Tibial nerve (tissue), 4 donors: ENCODE measurements around the gene DIP2A. TPM values are rescaled to one million over a fixed set of nuclear protein-coding genes. Genes with fewer than 3 reads are reported as not detected.

Experiments used
- DNase-seq, 2 donors: peaks; one replicate each; pipeline ENCODE4 v3.0.0-alpha.2; 2019; ENCODE audit warnings: low spot score in 2 of 2
- H3K27ac ChIP-seq, 4 donors: fragments of 200-600 bp; sonication (generic) in 3 of 4; one replicate each; pipeline ENCODE4 v1.5.1; 2017 to 2019; ENCODE audit warnings: mild to moderate bottlenecking in 1 of 4
- H3K27me3 ChIP-seq, 2 donors: fragments of 200-600 bp; sonication (generic) in 1 of 2; one replicate each; pipeline versions ENCODE4 v1.5.1 to v1.6.0; 2017 to 2019
- H3K36me3 ChIP-seq, 3 donors: fragments of 200-600 bp; sonication (generic); one replicate each; pipeline ENCODE4 v1.5.1; 2018 to 2019
- H3K4me1 ChIP-seq, 4 donors: fragments of 200-600 bp; sonication (generic) in 3 of 4; one replicate each; pipeline ENCODE4 v1.5.1; 2017 to 2019
- H3K4me3 ChIP-seq, 4 donors: fragments of 200-600 bp; sonication (generic) in 3 of 4; one replicate each; pipeline ENCODE4 v1.5.1; 2017 to 2019; ENCODE audit warnings: mild to moderate bottlenecking in 1 of 4, moderate library complexity in 1 of 4
- H3K9me3 ChIP-seq, 4 donors: fragments of 200-600 bp; sonication (generic) in 3 of 4; one replicate each; pipeline ENCODE4 v1.5.1; 2017 to 2019
- EP300 ChIP-seq, 2 donors: sonication (generic); formaldehyde crosslinking; IDR thresholded peaks; one replicate each; pipeline ENCODE4 v1.6.1; 2017; ENCODE audit warnings: antibody characterized with exemption in 2 of 2, mild to moderate bottlenecking in 1 of 2
- POLR2A ChIP-seq, 2 donors: fragments of 450-650 bp; IDR thresholded peaks; one replicate each; pipeline ENCODE4 v1.6.1; 2017; ENCODE audit warnings: antibody characterized with exemption in 2 of 2, mild to moderate bottlenecking in 2 of 2, moderate library complexity in 2 of 2
- WGBS, 2 donors: methylation state at CpG; one replicate each; pipeline ENCODE4 v1.1.5; 2018; 5-methylcytosine and 5-hydroxymethylcytosine counted together
- small RNA-seq: library from RNA; depleted of rRNA; stranded (forward); fragments of <200 nt; gene quantifications from one replicate; pipeline ENCODE3, GENCODE V24; 2016
- total RNA-seq, 4 donors: library from RNA; depleted of rRNA; stranded (reverse); fragments of >200 nt; gene quantifications; one replicate each; pipeline ENCODE4 v1.1.0, GENCODE V29; 2016
- TF ChIP-seq, protein P1 (sequence below), 5 experiments: fragments of 200-600 bp in 3 of 5; fragments of 450-650 bp in 2 of 5; sonication (generic) in 3 of 5; IDR thresholded peaks; one replicate each; pipeline ENCODE4 v1.5.1; 2016 to 2019; ENCODE audit warnings: antibody characterized with exemption in 5 of 5, mild to moderate bottlenecking in 3 of 5, moderate library complexity in 2 of 5

DIP2A gene
- total RNA-seq, 4 donors from 2014 or later, result 55.5 to 67.2 (median 59.8) TPM

DNA sequence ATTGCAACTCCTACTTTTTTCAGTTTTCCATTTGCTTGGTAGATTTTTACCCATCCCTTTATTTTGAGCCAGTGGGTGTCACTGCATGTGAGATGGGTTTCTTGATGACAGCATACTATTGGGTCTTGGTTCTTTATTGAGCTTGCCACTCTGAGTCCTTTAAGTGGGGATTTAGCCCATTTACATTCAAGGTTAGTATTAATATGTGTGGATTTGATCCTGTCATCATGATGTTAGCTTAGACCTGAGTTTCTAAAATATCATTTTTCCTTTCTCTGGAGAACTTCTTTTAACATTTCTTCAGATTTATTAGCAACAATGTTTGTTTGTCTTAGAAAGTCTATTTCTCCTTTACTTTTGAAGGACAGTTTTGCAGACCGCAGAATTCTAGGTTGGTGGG is 158.0 kb downstream of the DIP2A start:
- H3K9me3 ChIP-seq, result no peaks in the 10 kb centered on the region
- no peak overlapping the region for H3K27ac ChIP-seq
- no peaks in the 10 kb centered on the region for H3K27me3 ChIP-seq
- 97 to 98% methylated on average over 1 of the region's 1 CpG for WGBS, 2 donors
- TF ChIP-seq EP300 (IDR thresholded peaks at IDR 0.05), result no peak
- TF ChIP-seq POLR2A (IDR thresholded peaks at IDR 0.05), result no peak
- TF ChIP-seq, protein P1, sequence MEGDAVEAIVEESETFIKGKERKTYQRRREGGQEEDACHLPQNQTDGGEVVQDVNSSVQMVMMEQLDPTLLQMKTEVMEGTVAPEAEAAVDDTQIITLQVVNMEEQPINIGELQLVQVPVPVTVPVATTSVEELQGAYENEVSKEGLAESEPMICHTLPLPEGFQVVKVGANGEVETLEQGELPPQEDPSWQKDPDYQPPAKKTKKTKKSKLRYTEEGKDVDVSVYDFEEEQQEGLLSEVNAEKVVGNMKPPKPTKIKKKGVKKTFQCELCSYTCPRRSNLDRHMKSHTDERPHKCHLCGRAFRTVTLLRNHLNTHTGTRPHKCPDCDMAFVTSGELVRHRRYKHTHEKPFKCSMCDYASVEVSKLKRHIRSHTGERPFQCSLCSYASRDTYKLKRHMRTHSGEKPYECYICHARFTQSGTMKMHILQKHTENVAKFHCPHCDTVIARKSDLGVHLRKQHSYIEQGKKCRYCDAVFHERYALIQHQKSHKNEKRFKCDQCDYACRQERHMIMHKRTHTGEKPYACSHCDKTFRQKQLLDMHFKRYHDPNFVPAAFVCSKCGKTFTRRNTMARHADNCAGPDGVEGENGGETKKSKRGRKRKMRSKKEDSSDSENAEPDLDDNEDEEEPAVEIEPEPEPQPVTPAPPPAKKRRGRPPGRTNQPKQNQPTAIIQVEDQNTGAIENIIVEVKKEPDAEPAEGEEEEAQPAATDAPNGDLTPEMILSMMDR (IDR thresholded peaks at IDR 0.05), result no peak
- H3K4me1 ChIP-seq, result peaks cover 0 to 31% (median 13%) of the 10 kb centered on the region in 4 donors
- H3K36me3 ChIP-seq, result no peaks in the 10 kb centered on the region
- DNase-seq, result no peak
- no peak overlapping the region for H3K4me3 ChIP-seq

DNA sequence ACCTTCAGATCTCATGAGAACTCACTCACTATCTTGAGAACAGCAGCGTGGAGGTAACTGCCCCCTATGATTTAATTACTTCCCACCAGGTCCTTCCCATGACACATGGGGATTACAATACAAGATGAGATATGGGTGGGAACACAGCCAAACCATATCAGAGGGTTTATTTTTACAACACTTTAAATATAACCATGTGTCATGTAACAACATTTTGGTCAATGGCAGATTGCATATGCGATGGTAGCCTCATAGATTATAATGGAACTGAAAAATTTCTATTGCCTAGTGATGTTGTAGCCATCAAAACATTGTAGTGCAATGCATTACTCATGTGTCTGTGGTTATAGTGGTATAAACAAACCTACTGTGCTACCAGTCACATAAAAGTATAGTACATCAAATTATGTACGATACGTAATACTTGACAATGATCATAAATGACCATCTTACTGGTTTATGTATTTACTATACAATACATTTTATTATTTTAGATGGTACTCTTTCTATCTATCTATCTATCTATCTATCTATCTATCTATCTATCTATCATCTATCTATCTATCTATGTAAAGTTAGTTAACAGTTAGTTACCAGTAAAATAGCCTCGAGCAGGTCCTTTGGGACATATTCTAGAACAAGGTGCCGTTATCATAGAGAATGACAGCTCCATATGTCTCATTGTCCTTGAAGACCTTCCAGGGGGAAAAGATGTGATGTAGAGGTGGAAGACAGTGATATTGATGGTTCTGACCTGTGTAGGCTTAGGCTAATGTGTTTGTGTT is 158.8 kb downstream of the DIP2A start:
- H3K27ac ChIP-seq, result no peak overlapping the region
- H3K9me3 ChIP-seq, result no peaks in the 10 kb centered on the region
- TF ChIP-seq, protein P1 (IDR thresholded peaks at IDR 0.05), result no peak
- TF ChIP-seq EP300 (IDR thresholded peaks at IDR 0.05) (no peak), POLR2A (IDR thresholded peaks at IDR 0.05) (no peak)
- WGBS, 2 donors, result 80 to 82% methylated on average over 6 of the region's 6 CpGs
- no peak overlapping the region for H3K4me3 ChIP-seq
- H3K36me3 ChIP-seq, result no peaks in the 10 kb centered on the region
- no peak for DNase-seq
- H3K27me3 ChIP-seq, result no peaks in the 10 kb centered on the region
- H3K4me1 ChIP-seq, result peaks cover 0 to 35% (median 14%) of the 10 kb centered on the region in 4 donors

DNA sequence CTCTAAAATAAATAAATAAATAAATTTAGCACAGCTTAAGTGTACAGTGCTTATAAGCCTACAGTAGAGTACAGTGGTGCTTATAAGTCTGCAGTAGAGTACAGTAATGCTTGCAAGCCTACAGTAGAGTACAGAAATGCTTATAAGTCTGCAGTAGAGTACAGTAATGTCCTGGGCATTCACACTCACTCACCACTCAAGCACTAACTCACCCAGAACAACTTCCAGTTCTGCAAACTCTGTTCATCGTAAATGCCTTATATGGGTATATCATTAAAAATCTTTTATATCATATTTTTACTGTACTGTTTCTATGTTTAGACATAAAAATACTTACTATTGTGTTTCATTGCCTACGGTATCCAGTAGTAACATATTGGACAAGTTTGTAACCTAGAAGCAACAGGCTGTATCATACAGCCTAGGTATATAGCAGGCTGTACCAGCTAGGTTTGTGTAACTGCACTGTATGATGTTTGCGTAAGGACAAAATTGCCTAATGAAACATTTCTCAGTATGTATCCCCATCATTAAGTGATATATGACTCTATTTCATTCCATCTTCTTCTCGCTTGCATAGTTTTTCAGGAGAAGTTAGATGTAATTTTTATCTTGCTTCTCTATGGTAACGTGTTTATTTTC is 160.2 kb downstream of the DIP2A start:
- H3K27me3 ChIP-seq, result no peaks in the 10 kb centered on the region
- H3K4me1 ChIP-seq, result peaks cover 0 to 48% (median 21%) of the 10 kb centered on the region in 4 donors
- TF ChIP-seq POLR2A (IDR thresholded peaks at IDR 0.05), result no peak
- no peak for TF ChIP-seq EP300 (IDR thresholded peaks at IDR 0.05)
- TF ChIP-seq, protein P1 (IDR thresholded peaks at IDR 0.05), result no peak
- no peaks in the 10 kb centered on the region for H3K36me3 ChIP-seq
- H3K27ac ChIP-seq, result peak overlapping the region in 2 of 4 donors; percentile 86 to 94
- no peak for DNase-seq
- H3K9me3 ChIP-seq, result no peaks in the 10 kb centered on the region
- no peak overlapping the region for H3K4me3 ChIP-seq
- WGBS, 2 donors, result 83 to 84% methylated on average over 5 of the region's 5 CpGs

Small RNAs within 50 kb of the gene (small RNA-seq; reads per million reads assigned to genes)
- not detected for gene RNU6-396P

Other genes starting within 250 kb of the DIP2A start
- 100 to 1,000 TPM in 1 of 4 donors, 10 to 100 TPM in 3; 69.3 to 132 (median 80.6) TPM for gene LSS, start 230.1 kb upstream of the DIP2A start, total RNA-seq
- gene MCM3AP, start 173.3 kb upstream of the DIP2A start, total RNA-seq, result 100 to 1,000 TPM; 112 to 180 (median 146) TPM
- gene YBEY, start 172.5 kb upstream of the DIP2A start, total RNA-seq, result 10 to 100 TPM in 3 of 4 donors, 1 to 10 TPM in 1; 6.7 to 20.1 (median 15.5) TPM
- 10 to 100 TPM in 1 of 4 donors, 1 to 10 TPM in 3; 2.2 to 11.1 (median 3.0) TPM for gene C21orf58, start 135.0 kb upstream of the DIP2A start, total RNA-seq
- gene PCNT, start 134.7 kb upstream of the DIP2A start, total RNA-seq, result 10 to 100 TPM; 42.8 to 58.6 (median 45.9) TPM
- 1,000 to 10,000 TPM in 1 of 4 donors, 100 to 1,000 TPM in 3; 260 to 1,153 (median 828) TPM for gene S100B, start 146.2 kb downstream of the DIP2A start, total RNA-seq
- 100 to 1,000 TPM; 104 to 132 (median 115) TPM for gene PRMT2, start 176.8 kb downstream of the DIP2A start, total RNA-seq